ENCODE results near the gene LRMDA. TPM values are rescaled to one million over a fixed set of nuclear protein-coding genes. Genes with fewer than 3 reads are reported as not detected.

The LRMDA gene
- total RNA-seq, 1 experiment from 2014 or later = not detected

GRCh38 chr10:75470901-75471300 lies 39.5 kb downstream of the LRMDA start:
- no peak overlapping the region for H3K27ac ChIP-seq (ENCODE audit: low read depth, low read length, poor library complexity, severe bottlenecking)
- DNase-seq (ENCODE audit: low spot score) = no peak
- intact Hi-C loops (cut with micrococcal nuclease; ENCODE audit: unreplicated experiment) = no loop called here
- H3K4me1 ChIP-seq (ENCODE audit: insufficient read depth, low read length, poor library complexity, severe bottlenecking) = no peaks in the 10 kb centered on the region
- POLR2A ChIA-PET (ENCODE audit: low non-redundant PET) = no interaction called here
- peaks cover 9% of the 10 kb centered on the region for H3K27me3 ChIP-seq (replicated peaks; ENCODE audit: insufficient read depth, low read depth, low read length, poor library complexity)
- CTCF ChIA-PET = no interaction called here
- TF ChIP-seq CTCF (conservative IDR thresholded peaks at IDR 0.05; ENCODE audit: low read depth, low read length) (no peak), EZH2 (IDR thresholded peaks at IDR 0.05; ENCODE audit: borderline replicate concordance, low read depth, low read length, poor library complexity, severe bottlenecking) (no peak)
- no peaks in the 10 kb centered on the region for H3K36me3 ChIP-seq (ENCODE audit: insufficient read depth, low read length, poor library complexity, severe bottlenecking)
- H3K4me3 ChIP-seq (ENCODE audit: low read depth, low read length, poor library complexity, severe bottlenecking) = no peak overlapping the region
- no peaks in the 10 kb centered on the region for H3K9me3 ChIP-seq (ENCODE audit: low read depth, low read length, poor library complexity, severe bottlenecking)
- no TSS peak for BruUV-seq (replicated peaks)

- Histone ChIP-seq H3K9me3 (ENCODE audit: low read depth, low read length, poor library complexity, severe bottlenecking) (no peaks in the 10 kb centered on the region), H3K4me1 (ENCODE audit: insufficient read depth, low read length, poor library complexity, severe bottlenecking) (no peaks in the 10 kb centered on the region), H3K27ac (ENCODE audit: low read depth, low read length, poor library complexity, severe bottlenecking) (no peak overlapping the region), H3K27me3 (replicated peaks; ENCODE audit: insufficient read depth, low read depth, low read length, poor library complexity) (peaks cover 4% of the 10 kb centered on the region), H3K36me3 (ENCODE audit: insufficient read depth, low read length, poor library complexity, severe bottlenecking) (no peaks in the 10 kb centered on the region), H3K4me3 (ENCODE audit: low read depth, low read length, poor library complexity, severe bottlenecking) (no peak overlapping the region)
- ChIA-PET CTCF (no interaction called here), POLR2A (ENCODE audit: low non-redundant PET) (no interaction called here)
- no peak for DNase-seq (ENCODE audit: low spot score)
- intact Hi-C loops (cut with micrococcal nuclease; ENCODE audit: unreplicated experiment) = no loop called here
- BruUV-seq (replicated peaks) = no TSS peak
- TF ChIP-seq CTCF (conservative IDR thresholded peaks at IDR 0.05; ENCODE audit: low read depth, low read length) = no peak
- TF ChIP-seq EZH2 (IDR thresholded peaks at IDR 0.05; ENCODE audit: borderline replicate concordance, low read depth, low read length, poor library complexity, severe bottlenecking) = no peak
These were observed 41.3 kb downstream of the LRMDA start for GRCh38 chr10:75472685-75473084.

- Histone ChIP-seq H3K36me3 (ENCODE audit: insufficient read depth, low read length, poor library complexity, severe bottlenecking) (no peaks in the 10 kb centered on the region), H3K9me3 (ENCODE audit: low read depth, low read length, poor library complexity, severe bottlenecking) (no peaks in the 10 kb centered on the region), H3K4me3 (ENCODE audit: low read depth, low read length, poor library complexity, severe bottlenecking) (no peak overlapping the region), H3K27me3 (replicated peaks; ENCODE audit: insufficient read depth, low read depth, low read length, poor library complexity) (peaks cover 4% of the 10 kb centered on the region), H3K27ac (ENCODE audit: low read depth, low read length, poor library complexity, severe bottlenecking) (no peak overlapping the region), H3K4me1 (ENCODE audit: insufficient read depth, low read length, poor library complexity, severe bottlenecking) (no peaks in the 10 kb centered on the region)
- POLR2A ChIA-PET (ENCODE audit: low non-redundant PET) = no interaction called here
- CTCF ChIA-PET = no interaction called here
- TF ChIP-seq CTCF (conservative IDR thresholded peaks at IDR 0.05; ENCODE audit: low read depth, low read length) (no peak), EZH2 (IDR thresholded peaks at IDR 0.05; ENCODE audit: borderline replicate concordance, low read depth, low read length, poor library complexity, severe bottlenecking) (no peak)
- intact Hi-C loops (cut with micrococcal nuclease; ENCODE audit: unreplicated experiment) = no loop called here
- no TSS peak for BruUV-seq (replicated peaks)
- DNase-seq (ENCODE audit: low spot score) = no peak
These were observed 42.7 kb downstream of the LRMDA start for GRCh38 chr10:75474106-75474505.
